ENCODE results near the gene DIRAS1.
"Not testable (repeated sequence)": the region's sequence is repeated elsewhere in the genome, so short reads cannot be mapped to it uniquely, and the experiment has no call there.

DIRAS1 gene

DNA sequence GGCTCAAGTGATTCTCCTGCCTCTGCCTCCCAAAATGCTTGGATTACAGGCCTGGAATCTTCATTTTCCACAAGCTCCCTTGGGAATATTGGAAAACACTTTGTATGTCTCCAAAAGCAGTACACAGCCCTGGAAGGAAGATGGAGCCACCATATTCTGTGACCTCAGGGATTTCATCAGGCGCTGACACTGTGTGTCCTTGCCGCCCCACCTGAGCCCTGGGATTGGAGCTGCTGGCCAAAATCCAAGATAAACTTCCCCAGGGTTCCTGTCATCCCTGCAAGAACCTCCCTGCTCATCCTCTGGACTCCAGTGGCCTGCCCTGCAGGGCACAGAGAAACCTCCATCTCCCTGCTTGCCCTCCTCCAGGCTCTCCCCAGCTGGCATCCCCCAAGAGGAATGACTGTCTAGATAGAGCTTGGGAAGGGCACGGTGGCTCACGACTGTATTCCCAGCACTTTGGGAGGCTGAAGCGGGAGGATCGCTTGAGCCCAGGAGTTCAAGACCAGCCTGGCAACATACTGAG is 17.4 kb downstream of the DIRAS1 start:
- no peak for DNase-seq

- DNase-seq = no peak
These were observed 18.1 kb downstream of the DIRAS1 start for GRCh38 chr19:2703077-2703437.

- DNase-seq = peak; percentile 74
These were observed 18.7 kb downstream of the DIRAS1 start, which contains the start of gene GNG7 for GRCh38 chr19:2702170-2703076. Gene GNG7, minus strand, starts transcription at chr19:2702694. Its CDS starts 182,006 bp downstream, at chr19:2520688.

DNA sequence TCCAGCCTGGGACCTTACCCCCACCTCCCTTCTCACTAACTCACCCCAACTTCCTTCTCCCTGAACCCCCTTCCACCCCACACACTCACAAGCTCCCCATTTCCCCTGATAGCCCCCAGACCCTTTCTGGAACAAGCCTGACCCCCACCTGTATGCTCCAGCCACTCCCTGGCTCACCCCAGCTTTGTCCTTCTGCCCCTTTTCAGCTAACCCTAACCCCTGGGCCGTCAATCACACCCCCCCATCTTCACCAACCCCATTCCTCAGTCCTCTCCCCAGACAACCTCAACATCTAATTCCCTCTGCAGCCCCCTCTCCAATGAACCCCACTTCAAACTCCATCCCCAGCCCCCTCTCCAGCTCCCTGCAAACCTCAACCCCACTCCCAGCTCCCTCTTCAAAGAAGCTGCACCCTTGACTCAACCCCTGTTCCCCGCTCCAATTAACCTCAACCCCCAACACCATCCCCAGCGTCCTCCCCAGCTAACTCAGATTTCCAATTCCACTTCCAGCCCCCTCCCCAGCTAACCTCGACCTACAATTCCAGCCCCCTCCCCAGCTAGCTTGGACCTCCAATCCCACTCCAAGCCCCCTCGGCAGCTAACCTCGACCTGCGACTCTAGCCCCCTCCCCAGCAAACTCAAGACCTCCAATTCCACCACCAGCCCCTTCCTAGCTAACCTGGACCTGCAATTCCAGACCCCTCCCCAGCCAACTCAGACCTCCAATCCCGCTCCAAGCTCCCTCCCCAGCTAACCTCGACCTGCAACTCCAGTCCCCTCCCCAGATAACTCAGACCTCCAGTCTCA is 19.6 kb downstream of the DIRAS1 start:
- no peak for DNase-seq

GRCh38 chr19:2700660-2701360 is 20.4 kb downstream of the DIRAS1 start:
- DNase-seq = no peak

GRCh38 chr19:2699413-2700140 is 21.6 kb downstream of the DIRAS1 start:
- no peak for DNase-seq

GRCh38 chr19:2694196-2694595 is 27.0 kb downstream of the DIRAS1 start:
- no peak for DNase-seq

GRCh38 chr19:2693492-2694160 is 27.5 kb downstream of the DIRAS1 start:
- no peak for DNase-seq

DNA sequence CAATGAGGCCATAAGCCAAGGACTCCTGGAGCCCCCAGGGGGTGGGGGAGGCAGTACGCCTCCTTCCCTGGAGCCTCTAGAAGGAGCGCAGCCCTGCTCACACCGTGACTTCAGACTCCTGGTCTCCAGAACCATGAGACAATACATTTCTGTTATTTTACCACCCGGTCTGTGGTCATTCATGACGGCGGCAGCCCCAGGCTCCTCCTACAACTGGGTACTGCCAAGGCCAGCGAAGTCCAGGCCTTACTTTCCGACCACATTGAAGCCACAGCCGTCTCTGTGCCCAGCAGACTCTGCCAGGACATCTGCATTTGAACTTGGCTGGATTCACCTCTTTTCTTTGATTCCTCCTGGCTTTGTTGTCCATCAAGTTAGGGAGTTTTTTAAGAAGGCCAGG is 29.2 kb downstream of the DIRAS1 start:
- no peak for DNase-seq

GRCh38 chr19:2690856-2691255 is 30.3 kb downstream of the DIRAS1 start:
- DNase-seq = no peak

- no peak for DNase-seq
These were observed 34.8 kb downstream of the DIRAS1 start for GRCh38 chr19:2686360-2686759.

DNA sequence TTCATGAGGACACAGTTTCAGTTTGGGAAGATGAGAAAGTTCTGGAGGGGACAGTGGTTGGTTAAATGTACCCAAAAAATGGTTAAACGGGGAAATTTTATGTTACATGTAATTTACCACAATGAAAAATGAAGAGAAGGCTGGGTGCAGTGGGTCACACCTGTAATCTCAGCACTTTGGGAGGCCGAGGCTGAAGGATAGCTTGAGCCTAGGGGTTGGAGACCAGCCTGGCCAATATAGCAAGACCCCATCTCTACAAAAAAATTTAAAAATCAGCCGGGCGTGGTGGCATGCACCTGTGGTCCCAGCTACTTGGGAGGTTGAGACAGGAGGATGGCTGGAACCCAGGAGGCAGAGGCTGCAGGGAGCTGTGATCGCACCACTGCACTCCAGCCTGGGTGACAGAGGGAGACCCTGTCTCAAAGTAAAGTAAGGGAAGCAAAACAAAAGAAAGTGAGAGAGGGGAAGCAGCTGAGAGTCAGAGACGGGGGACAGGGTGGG is 35.9 kb downstream of the DIRAS1 start:
- DNase-seq = no peak

- no peak for DNase-seq
These were observed 37.7 kb downstream of the DIRAS1 start for GRCh38 chr19:2683430-2684003.

- DNase-seq = no peak
These were observed 40.4 kb downstream of the DIRAS1 start for GRCh38 chr19:2680808-2681207.

DNA sequence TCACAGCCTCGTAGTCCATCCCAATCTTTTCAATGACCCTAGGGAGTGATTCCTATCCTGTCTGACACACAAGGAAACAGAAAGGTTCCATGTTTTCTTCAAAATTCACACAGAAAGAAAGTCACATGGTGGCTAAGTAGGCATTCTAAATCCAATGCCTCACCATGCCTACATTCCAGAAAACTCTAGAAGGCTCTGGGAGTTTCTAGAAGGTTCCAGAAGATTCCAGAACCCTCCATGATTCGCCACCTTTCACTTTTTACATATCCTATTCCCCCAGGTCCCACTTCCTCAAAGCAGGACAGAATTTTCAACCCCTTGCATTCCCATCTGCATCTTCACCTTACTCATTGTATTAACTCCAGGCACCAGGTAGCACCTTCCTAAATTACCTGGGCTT is 41.7 kb downstream of the DIRAS1 start:
- DNase-seq = no peak

DNA sequence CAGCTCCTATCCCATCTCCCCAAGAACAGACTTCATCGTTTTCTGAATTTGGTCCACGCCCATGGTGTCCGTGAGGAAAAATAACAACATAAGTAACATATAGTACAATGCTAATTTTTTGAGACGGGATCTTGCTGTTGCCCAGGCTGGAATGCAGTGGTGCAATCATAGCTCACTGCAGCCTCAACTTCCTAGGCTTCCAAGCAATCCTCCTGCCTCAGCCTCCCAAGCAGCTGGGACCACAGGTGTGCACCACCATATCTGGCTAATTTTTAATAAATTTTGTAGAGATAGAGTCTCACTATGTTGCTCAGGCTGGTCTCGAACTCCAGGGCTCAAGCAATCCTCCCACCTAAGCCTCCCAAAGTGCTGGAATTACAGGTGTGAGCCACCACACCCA is 42.2 kb downstream of the DIRAS1 start:
- not testable (repeated sequence) for DNase-seq

DNA sequence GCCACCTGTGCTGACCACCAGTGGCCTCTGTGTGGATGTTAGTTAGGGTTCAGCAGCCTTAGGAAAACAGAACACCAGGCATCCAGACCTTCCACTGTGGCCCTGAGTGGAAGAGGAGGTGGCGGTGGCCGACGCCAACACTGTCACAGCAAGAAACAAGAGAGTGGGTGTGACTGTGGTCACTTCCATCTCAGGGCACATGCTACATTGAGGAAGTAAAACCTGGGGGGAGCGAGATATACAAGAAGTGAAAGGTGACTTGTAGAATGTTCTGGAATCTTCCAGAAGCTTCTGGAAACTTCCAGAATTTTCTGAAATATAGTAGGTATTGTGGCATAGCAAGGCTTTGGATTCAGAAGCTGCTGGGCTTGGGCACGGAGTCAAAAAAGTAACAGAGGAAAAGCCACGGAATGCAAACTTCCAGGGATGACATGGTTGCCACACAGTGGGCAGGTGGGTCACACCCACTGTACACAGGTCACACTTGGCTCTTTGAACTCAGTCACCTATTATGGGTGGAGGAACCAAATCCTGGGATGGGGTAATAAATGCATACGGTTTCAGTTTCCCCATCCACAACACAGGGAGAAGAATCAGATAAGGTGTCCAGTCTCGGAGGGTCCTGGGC is 43.0 kb downstream of the DIRAS1 start:
- DNase-seq = no peak

DNA sequence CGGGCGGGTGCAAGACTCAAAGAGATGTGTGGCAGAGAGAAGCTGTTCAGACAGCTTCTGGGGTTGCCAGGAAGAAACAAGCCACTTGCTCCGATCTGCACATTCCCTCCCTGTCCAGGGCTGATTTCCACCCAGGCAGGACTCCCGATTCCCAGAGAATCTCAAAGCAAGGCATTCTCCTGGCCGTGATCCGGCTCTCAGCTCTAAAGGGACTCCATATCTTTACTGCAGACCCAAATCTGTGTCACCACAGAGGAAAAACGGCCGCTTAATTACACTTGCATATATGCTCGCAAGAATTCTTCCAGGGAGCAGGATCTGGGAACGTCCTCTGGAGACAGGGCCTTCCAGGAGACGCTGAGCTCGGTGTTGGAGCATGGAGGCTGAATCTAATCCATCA is 44.3 kb downstream of the DIRAS1 start:
- no peak for DNase-seq

DNA sequence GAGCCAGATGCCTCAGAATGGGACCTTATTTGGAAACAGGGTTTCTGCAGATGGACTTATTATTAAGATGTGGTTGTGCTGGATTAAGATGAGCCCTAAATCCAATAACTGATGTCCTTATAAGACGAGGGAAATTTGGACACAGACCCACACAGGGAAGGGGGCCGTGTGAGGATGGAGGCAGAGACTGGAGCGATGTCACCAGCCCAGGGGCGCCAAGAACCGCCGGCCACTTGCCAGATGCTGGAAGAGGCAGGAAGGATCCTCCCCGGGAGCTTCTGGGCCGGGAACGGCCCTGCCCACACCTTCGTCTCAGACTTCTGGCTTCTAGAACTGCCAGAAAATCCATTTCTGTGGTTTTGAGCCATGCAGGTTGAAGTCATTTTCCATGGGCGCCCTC is 45.3 kb downstream of the DIRAS1 start:
- no peak for DNase-seq

- DNase-seq = no peak
These were observed 51.0 kb downstream of the DIRAS1 start for GRCh38 chr19:2670217-2670616.
